Hepatocyte (in vitro differentiated cells): ENCODE data around the gene TSPEAR.

Source experiments
- CTCF ChIP-seq: fragments of 200-600 bp; sonication (generic); IDR thresholded peaks from 2 replicates; pipeline ENCODE4 v1.5.1; 2016; ENCODE audit warnings: antibody characterized with exemption, mild to moderate bottlenecking; ENCODE audit not compliant: poor library complexity
- EZH2 ChIP-seq: fragments of 200-600 bp; sonication (generic); IDR thresholded peaks from 2 replicates; pipeline ENCODE4 v1.6.1; 2016; ENCODE audit warnings: antibody characterized with exemption, mild to moderate bottlenecking, borderline replicate concordance

- TF ChIP-seq EZH2 (no peak), CTCF (no peak)
Observed at GRCh38 chr21:44540741-44541288, 170.6 kb downstream of the TSPEAR start.
